Immature natural killer cell (primary cell): ENCODE results near the gene AKR1A1. TPM values are rescaled to one million over a fixed set of nuclear protein-coding genes. Genes with fewer than 3 reads are reported as not detected.
"Not testable (repeated sequence)": the region's sequence is repeated elsewhere in the genome, so short reads cannot be mapped to it uniquely, and the experiment has no call there.

ENCODE experiments used
- DNase-seq, 3 donors: peaks; one replicate each; pipeline ENCODE4 v3.0.0; 2022; ENCODE audit warnings: mixed read lengths in 1 of 3
- H3K27ac Mint-ChIP-seq, 6 donors: one replicate each; pipeline ENCODE4 v1.8.0; 2020; ENCODE audit warnings: mixed read lengths in 6 of 6, mild to moderate bottlenecking in 5 of 6, inconsistent platforms in 4 of 6, moderate library complexity in 3 of 6
- H3K27me3 Mint-ChIP-seq, 3 donors: one replicate each; pipeline ENCODE4 v1.8.0; 2020 to 2021; ENCODE audit warnings: low read depth in 3 of 3, mild to moderate bottlenecking in 3 of 3, mixed read lengths in 3 of 3, moderate library complexity in 3 of 3, inconsistent platforms in 1 of 3
- H3K36me3 Mint-ChIP-seq, 3 donors: one replicate each; pipeline ENCODE4 v1.8.0; 2020; ENCODE audit warnings: mixed read lengths in 3 of 3, inconsistent platforms in 2 of 3, mild to moderate bottlenecking in 2 of 3
- H3K4me1 Mint-ChIP-seq, 2 donors: one replicate each; pipeline ENCODE4 v1.8.0; 2020; ENCODE audit warnings: inconsistent platforms in 2 of 2, mild to moderate bottlenecking in 2 of 2, mixed read lengths in 2 of 2, moderate library complexity in 1 of 2
- H3K4me3 Mint-ChIP-seq, 5 donors: one replicate each; pipeline ENCODE4 v1.8.0; 2020; ENCODE audit warnings: mild to moderate bottlenecking in 5 of 5, mixed read lengths in 5 of 5, inconsistent platforms in 3 of 5, moderate library complexity in 3 of 5
- H3K9me3 Mint-ChIP-seq, 6 donors: one replicate each; pipeline ENCODE4 v1.8.0; 2020; ENCODE audit warnings: mild to moderate bottlenecking in 6 of 6, mixed read lengths in 6 of 6, inconsistent platforms in 4 of 6, moderate library complexity in 3 of 6
- polyA plus RNA-seq, 3 donors: library from polyadenylated mRNA; unstranded; fragments of 300-500 nt; fragmentation: Illumina TruSeq; gene quantifications; one replicate each; pipeline ENCODE4 v1.2.3, GENCODE V29; 2021

AKR1A1 gene
- polyA plus RNA-seq, 3 donors from 2014 or later: 89.1 to 133 (median 94.6) TPM

- DNase-seq: no peak
- H3K4me1 Mint-ChIP-seq: peaks cover 17 to 21% of the 10 kb centered on the region in 2 donors
- H3K4me3 Mint-ChIP-seq: no peak overlapping the region
- no peaks in the 10 kb centered on the region for H3K9me3 Mint-ChIP-seq
- H3K27me3 Mint-ChIP-seq: peaks cover 0 to 5% (median 0%) of the 10 kb centered on the region in 3 donors
- H3K36me3 Mint-ChIP-seq: peaks cover 11 to 33% (median 15%) of the 10 kb centered on the region in 3 donors
- no peak overlapping the region for H3K27ac Mint-ChIP-seq
Measured at GRCh38 chr1:45516465-45516864, 34.2 kb upstream of the AKR1A1 start.

GRCh38 chr1:45518366-45518765, 32.3 kb upstream of the AKR1A1 start:
- not testable (repeated sequence) for H3K9me3 Mint-ChIP-seq, H3K27ac Mint-ChIP-seq
- H3K36me3 Mint-ChIP-seq: peaks cover 11 to 28% (median 15%) of the 10 kb centered on the region in 3 donors

GRCh38 chr1:45518910-45519309, 31.7 kb upstream of the AKR1A1 start:
- H3K36me3 Mint-ChIP-seq: peaks cover 11 to 28% (median 15%) of the 10 kb centered on the region in 3 donors
- H3K27me3 Mint-ChIP-seq: peaks cover 5 to 10% (median 8%) of the 10 kb centered on the region in 3 donors
- H3K9me3 Mint-ChIP-seq: no peaks in the 10 kb centered on the region
- DNase-seq: no peak
- H3K4me1 Mint-ChIP-seq: peaks cover 29 to 33% of the 10 kb centered on the region in 2 donors
- H3K27ac Mint-ChIP-seq: peak overlapping the region in 2 of 6 donors; percentile 26 to 36
- peak overlapping the region in 4 of 5 donors; percentile 36 to 67 (median 50) for H3K4me3 Mint-ChIP-seq

More at GRCh38 chr1:45518366-45518765, 32.3 kb upstream of the AKR1A1 start:
- Mint-ChIP-seq H3K27me3 (peaks cover 5 to 10% (median 8%) of the 10 kb centered on the region in 3 donors), H3K4me1 (peaks cover 29 to 33% of the 10 kb centered on the region in 2 donors)
- DNase-seq, H3K4me3 Mint-ChIP-seq: not testable (repeated sequence)

- Mint-ChIP-seq H3K36me3 (peaks cover 11 to 20% (median 15%) of the 10 kb centered on the region in 3 donors), H3K4me1 (peaks cover 29 to 33% of the 10 kb centered on the region in 2 donors), H3K4me3 (peak overlapping the region in 4 of 5 donors; percentile 77 to 94 (median 79)), H3K27me3 (peaks cover 5 to 10% (median 8%) of the 10 kb centered on the region in 3 donors)
- not testable (repeated sequence) for H3K9me3 Mint-ChIP-seq, H3K27ac Mint-ChIP-seq, DNase-seq
Measured at GRCh38 chr1:45519774-45520173, 30.9 kb upstream of the AKR1A1 start.

- peak within 1 kb of the TSS; percentile 93 to 97 (median 95) for H3K4me3 Mint-ChIP-seq
- DNase-seq: peak; percentile 85 to 92 (median 88)
- peaks cover 7 to 10% (median 8%) of the 10 kb centered on the region in 3 donors for H3K27me3 Mint-ChIP-seq
- H3K9me3 Mint-ChIP-seq: no peaks in the 10 kb centered on the region
- peak within 1 kb of the TSS; percentile 64 to 87 (median 82) for H3K27ac Mint-ChIP-seq
- peaks cover 29 to 33% of the 10 kb centered on the region in 2 donors for H3K4me1 Mint-ChIP-seq
- H3K36me3 Mint-ChIP-seq: peaks cover 0 to 3% (median 0%) of the 10 kb centered on the region in 3 donors
Measured at GRCh38 chr1:45521413-45522323, 29.0 kb upstream of the AKR1A1 start, which contains the start of gene PRDX1. Gene PRDX1 (minus strand): TSS chr1:45521884. CDS start chr1:45519043, 2,841 bp downstream.

GRCh38 chr1:45522324-45523104, 28.1 kb upstream of the AKR1A1 start:
- Mint-ChIP-seq H3K36me3 (no peaks in the 10 kb centered on the region), H3K27me3 (peaks cover 7 to 10% (median 8%) of the 10 kb centered on the region in 3 donors), H3K4me1 (peaks cover 29 to 33% of the 10 kb centered on the region in 2 donors), H3K4me3 (peak overlapping the region; percentile 93 to 97 (median 95)), H3K27ac (peak overlapping the region; percentile 16 to 87 (median 82)), H3K9me3 (no peaks in the 10 kb centered on the region)
- DNase-seq: peak in 1 of 3 donors; percentile 5

GRCh38 chr1:45523516-45523915, 27.1 kb upstream of the AKR1A1 start:
- not testable (repeated sequence) for H3K36me3 Mint-ChIP-seq, H3K9me3 Mint-ChIP-seq, DNase-seq
- Mint-ChIP-seq H3K4me3 (peak overlapping the region in 1 of 5 donors; percentile 47), H3K27ac (peak overlapping the region in 1 of 6 donors; percentile 30), H3K4me1 (peaks cover 29 to 32% of the 10 kb centered on the region in 2 donors), H3K27me3 (peaks cover 7 to 15% (median 8%) of the 10 kb centered on the region in 3 donors)

GRCh38 chr1:45523975-45524374, 26.7 kb upstream of the AKR1A1 start:
- H3K9me3 Mint-ChIP-seq, H3K27ac Mint-ChIP-seq, H3K4me3 Mint-ChIP-seq, DNase-seq, H3K36me3 Mint-ChIP-seq: not testable (repeated sequence)
- Mint-ChIP-seq H3K4me1 (peaks cover 27 to 28% of the 10 kb centered on the region in 2 donors), H3K27me3 (peaks cover 7 to 15% (median 8%) of the 10 kb centered on the region in 3 donors)

GRCh38 chr1:45526135-45526644, 24.4 kb upstream of the AKR1A1 start:
- DNase-seq: no peak
- Mint-ChIP-seq H3K9me3 (no peaks in the 10 kb centered on the region), H3K4me3 (no peak overlapping the region), H3K36me3 (peaks cover 0 to under 1% (median 0%) of the 10 kb centered on the region in 3 donors), H3K27me3 (peaks cover 7 to 12% (median 8%) of the 10 kb centered on the region in 3 donors), H3K4me1 (peaks cover 13 to 16% of the 10 kb centered on the region in 2 donors), H3K27ac (no peak overlapping the region)

- no peak overlapping the region for H3K27ac Mint-ChIP-seq
- no peaks in the 10 kb centered on the region for H3K9me3 Mint-ChIP-seq
- DNase-seq: no peak
- peaks cover 0 to 3% (median 0%) of the 10 kb centered on the region in 3 donors for H3K36me3 Mint-ChIP-seq
- no peak overlapping the region for H3K4me3 Mint-ChIP-seq
- H3K27me3 Mint-ChIP-seq: peaks cover 0 to 7% (median 4%) of the 10 kb centered on the region in 3 donors
- H3K4me1 Mint-ChIP-seq: no peaks in the 10 kb centered on the region
Measured at GRCh38 chr1:45530632-45531135, 19.9 kb upstream of the AKR1A1 start.

GRCh38 chr1:45531873-45532272, 18.8 kb upstream of the AKR1A1 start:
- Mint-ChIP-seq H3K4me1 (no peaks in the 10 kb centered on the region), H3K27me3 (peaks cover 3 to 7% (median 3%) of the 10 kb centered on the region in 3 donors), H3K4me3 (no peak overlapping the region), H3K27ac (no peak overlapping the region), H3K9me3 (no peaks in the 10 kb centered on the region), H3K36me3 (peaks cover 0 to 3% (median 0%) of the 10 kb centered on the region in 3 donors)
- no peak for DNase-seq

- Mint-ChIP-seq H3K27me3 (peaks cover 3 to 12% (median 8%) of the 10 kb centered on the region in 3 donors), H3K4me1 (no peaks in the 10 kb centered on the region), H3K27ac (no peak overlapping the region), H3K4me3 (no peak overlapping the region), H3K9me3 (no peaks in the 10 kb centered on the region), H3K36me3 (peaks cover 0 to 3% (median 0%) of the 10 kb centered on the region in 3 donors)
- no peak for DNase-seq
Measured at GRCh38 chr1:45535988-45536766, 14.4 kb upstream of the AKR1A1 start.
